Muscle of leg (tissue), 11 donors: Measurements from ENCODE around the gene ZBTB7B. TPM values are rescaled to one million over a fixed set of nuclear protein-coding genes. Genes with fewer than 3 reads are reported as not detected.
"Not testable (repeated sequence)": the region's sequence is repeated elsewhere in the genome, so short reads cannot be mapped to it uniquely, and the experiment has no call there.

Experiments used
- DNase-seq: peaks from one replicate; pipeline ENCODE4 v3.0.0; 2013
- H3K27ac ChIP-seq: one replicate; pipeline ENCODE4 v1.5.1; 2013; ENCODE audit warnings: mild to moderate bottlenecking, low read length, control low read depth
- H3K27me3 ChIP-seq: one replicate; pipeline ENCODE4 v1.6.1; 2013; ENCODE audit warnings: low read length; ENCODE audit not compliant: control insufficient read depth, insufficient read depth
- H3K36me3 ChIP-seq: one replicate; pipeline ENCODE4 v1.6.1; 2013; ENCODE audit warnings: low read length; ENCODE audit not compliant: control insufficient read depth, insufficient read depth
- H3K4me1 ChIP-seq: one replicate; pipeline ENCODE4 v1.6.1; 2013; ENCODE audit warnings: low read length; ENCODE audit not compliant: control insufficient read depth, insufficient read depth
- H3K4me3 ChIP-seq: one replicate; pipeline ENCODE4 v1.5.1; 2013; ENCODE audit warnings: low read length, control low read depth
- H3K9me3 ChIP-seq: replicated peaks from 2 replicates; pipeline ENCODE4 v1.6.1; 2013; ENCODE audit warnings: low read depth, low read length; ENCODE audit not compliant: control insufficient read depth
- WGBS: methylation state at CpG from one replicate; pipeline ENCODE4 v1.1.5; 2013; ENCODE audit warnings: missing lambda C conversion rate; ENCODE audit not compliant: insufficient coverage; 5-methylcytosine and 5-hydroxymethylcytosine counted together
- polyA plus RNA-seq, 8 donors: library from polyadenylated mRNA; unstranded; fragments of 120-200 nt; gene quantifications; one replicate each; pipeline versions ENCODE4 v1.2.1 to v1.2.3, GENCODE V29; 2013; ENCODE audit warnings: inconsistent platforms in 1 of 8, low replicate concordance in 1 of 8; ENCODE audit not compliant: insufficient read length in 8 of 8, insufficient read depth in 1 of 8
- total RNA-seq: library from RNA; stranded (reverse); fragments of 120-200 nt; gene quantifications from one replicate; pipeline ENCODE4 v1.2.4, GENCODE V29; 2013

ZBTB7B gene
- total and polyA plus RNA-seq, 9 donors, result 6.6 to 11.3 (median 9.5) TPM

- WGBS, result 48% methylated on average over 3 of the region's 6 CpGs
- Histone ChIP-seq H3K36me3 (peaks cover 39% of the 10 kb centered on the region), H3K27ac (no peak overlapping the region), H3K27me3 (no peaks in the 10 kb centered on the region), H3K4me3 (no peak overlapping the region), H3K4me1 (peaks cover 10% of the 10 kb centered on the region), H3K9me3 (no peaks in the 10 kb centered on the region)
- DNase-seq, result no peak
Measured at GRCh38 chr1:154987326-154987725, 15.3 kb upstream of the ZBTB7B start.

GRCh38 chr1:154988058-154988954 is 14.3 kb upstream of the ZBTB7B start:
- Histone ChIP-seq H3K4me3 (no peak overlapping the region), H3K36me3 (peaks cover 39% of the 10 kb centered on the region), H3K27ac (no peak overlapping the region), H3K4me1 (peaks cover 8% of the 10 kb centered on the region), H3K9me3 (no peaks in the 10 kb centered on the region), H3K27me3 (no peaks in the 10 kb centered on the region)
- DNase-seq, result no peak
- WGBS, result 83% methylated on average over 8 of the region's 17 CpGs

GRCh38 chr1:154989195-154989860 is 13.3 kb upstream of the ZBTB7B start:
- no peaks in the 10 kb centered on the region for H3K4me1 ChIP-seq
- no peak overlapping the region for H3K4me3 ChIP-seq
- WGBS, result no CpG with 5 or more reads among the region's 3 CpGs
- no peak for DNase-seq
- H3K36me3 ChIP-seq, result peaks cover 39% of the 10 kb centered on the region
- no peaks in the 10 kb centered on the region for H3K27me3 ChIP-seq
- H3K9me3 ChIP-seq, result no peaks in the 10 kb centered on the region
- H3K27ac ChIP-seq, result no peak overlapping the region

GRCh38 chr1:154990276-154990675 is 12.3 kb upstream of the ZBTB7B start:
- no peaks in the 10 kb centered on the region for H3K4me1 ChIP-seq
- no peak for DNase-seq
- peaks cover 39% of the 10 kb centered on the region for H3K36me3 ChIP-seq
- no peaks in the 10 kb centered on the region for H3K27me3 ChIP-seq
- H3K4me3 ChIP-seq, result no peak overlapping the region
- no peaks in the 10 kb centered on the region for H3K9me3 ChIP-seq
- no peak overlapping the region for H3K27ac ChIP-seq
- WGBS, result 90% methylated on average over 1 of the region's 8 CpGs

- no peaks in the 10 kb centered on the region for H3K27me3 ChIP-seq
- no peak overlapping the region for H3K4me3 ChIP-seq
- no peaks in the 10 kb centered on the region for H3K9me3 ChIP-seq
- peaks cover 30% of the 10 kb centered on the region for H3K36me3 ChIP-seq
- WGBS, result 40% methylated on average over 1 of the region's 14 CpGs
- no peak overlapping the region for H3K27ac ChIP-seq
- H3K4me1 ChIP-seq, result no peaks in the 10 kb centered on the region
- no peak for DNase-seq
Measured at GRCh38 chr1:154992721-154993571, 9.7 kb upstream of the ZBTB7B start.

GRCh38 chr1:154993572-154994268 is 8.9 kb upstream of the ZBTB7B start, which contains the start of gene LENEP:
Gene LENEP (plus strand): TSS chr1:154993586. CDS start chr1:154993608, 22 bp downstream.
- Histone ChIP-seq H3K4me3 (no peak within 1 kb of the TSS), H3K27ac (no peak within 1 kb of the TSS), H3K27me3 (no peaks in the 10 kb centered on the region), H3K4me1 (peaks cover under 1% of the 10 kb centered on the region), H3K36me3 (peaks cover 23% of the 10 kb centered on the region), H3K9me3 (no peaks in the 10 kb centered on the region)
- no CpG with 5 or more reads among the region's 8 CpGs for WGBS
- no peak for DNase-seq

- no peak overlapping the region for H3K27ac ChIP-seq
- no peak overlapping the region for H3K4me3 ChIP-seq
- peaks cover 18% of the 10 kb centered on the region for H3K36me3 ChIP-seq
- peaks cover 6% of the 10 kb centered on the region for H3K4me1 ChIP-seq
- DNase-seq, result no peak
- H3K27me3 ChIP-seq, result no peaks in the 10 kb centered on the region
- no peaks in the 10 kb centered on the region for H3K9me3 ChIP-seq
- WGBS, result 67% methylated on average over 1 of the region's 1 CpG
Measured at GRCh38 chr1:154994269-154994587, 8.4 kb upstream of the ZBTB7B start.

- no peaks in the 10 kb centered on the region for H3K27me3 ChIP-seq
- WGBS, result 60% methylated on average over 3 of the region's 3 CpGs
- DNase-seq, result no peak
- H3K4me1 ChIP-seq, result peaks cover 8% of the 10 kb centered on the region
- H3K36me3 ChIP-seq, result peaks cover 14% of the 10 kb centered on the region
- no peak overlapping the region for H3K27ac ChIP-seq
- no peaks in the 10 kb centered on the region for H3K9me3 ChIP-seq
- H3K4me3 ChIP-seq, result no peak overlapping the region
Measured at GRCh38 chr1:154994591-154994990, 8.0 kb upstream of the ZBTB7B start.

GRCh38 chr1:154995301-154995983 is 7.2 kb upstream of the ZBTB7B start:
- not testable (repeated sequence) for H3K27ac ChIP-seq, H3K9me3 ChIP-seq, H3K36me3 ChIP-seq, H3K27me3 ChIP-seq, H3K4me3 ChIP-seq
- DNase-seq, result peak; percentile 76
- peaks cover 17% of the 10 kb centered on the region for H3K4me1 ChIP-seq
- no CpG with 5 or more reads among the region's 13 CpGs for WGBS
